Neural cell (in vitro differentiated cells): ENCODE data around the gene NEDD4L. TPM values are rescaled to one million over a fixed set of nuclear protein-coding genes. Genes with fewer than 3 reads are reported as not detected.

ENCODE experiments used
- H2AFZ ChIP-seq: fragments of 200-600, 300-800 bp; sonication (generic), shearing (Covaris generic); 2 replicates; pipeline ENCODE4 v1.6.0; 2014; ENCODE audit warnings: low read depth, mild to moderate bottlenecking, antibody characterized with exemption, low read length, moderate library complexity
- H3F3A ChIP-seq: fragments of 200-600 bp; shearing (Covaris generic); 2 replicates; pipeline ENCODE4 v1.6.1; 2016; ENCODE audit warnings: mild to moderate bottlenecking, moderate library complexity, mixed read lengths, antibody characterized with exemption, low read length; ENCODE audit not compliant: insufficient read depth, poor library complexity, severe bottlenecking
- H3K27ac ChIP-seq: fragments of 200-600, 300-800 bp; sonication (generic), shearing (Covaris generic); 2 replicates; pipeline ENCODE4 v1.5.1; 2014; ENCODE audit warnings: mild to moderate bottlenecking, low read length, moderate library complexity
- H3K27me3 ChIP-seq: fragments of 300-800, 200-600 bp; sonication (generic), shearing (Covaris generic); 2 replicates; pipeline ENCODE4 v1.6.0; 2014; ENCODE audit warnings: mild to moderate bottlenecking, low read depth, low read length, moderate library complexity; ENCODE audit not compliant: insufficient read depth
- H3K36me3 ChIP-seq: fragments of 300-800, 200-600 bp; sonication (generic), shearing (Covaris generic); 2 replicates; pipeline ENCODE4 v1.5.1; 2014; ENCODE audit warnings: mild to moderate bottlenecking, antibody characterized with exemption, low read length, moderate library complexity; ENCODE audit not compliant: insufficient read depth
- H3K4me2 ChIP-seq: fragments of 300-800, 200-600 bp; sonication (generic), shearing (Covaris generic); 2 replicates; pipeline ENCODE4 v1.6.0; 2014; ENCODE audit warnings: mild to moderate bottlenecking, low read length
- H3K4me3 ChIP-seq: fragments of 300-800, 200-600 bp; sonication (generic), shearing (Covaris generic); 2 replicates; pipeline ENCODE4 v1.5.1; 2014; ENCODE audit warnings: mild to moderate bottlenecking, low read length, moderate library complexity
- H3K79me2 ChIP-seq: fragments of 200-600 bp; shearing (Covaris generic); replicated peaks from 2 replicates; pipeline ENCODE4 v1.6.0; 2014; ENCODE audit warnings: mild to moderate bottlenecking, low read length, moderate library complexity; ENCODE audit not compliant: insufficient read depth
- H3K9ac ChIP-seq: fragments of 300-800, 200-600 bp; sonication (generic), shearing (Covaris generic); 2 replicates; pipeline ENCODE4 v1.6.1; 2016; ENCODE audit warnings: mild to moderate bottlenecking, low read length, mixed read lengths
- H3K9me2 ChIP-seq: fragments of 200-600 bp; shearing (Covaris generic); 2 replicates; pipeline ENCODE4 v1.6.1; 2016; ENCODE audit warnings: mild to moderate bottlenecking, low read length, mixed read lengths; ENCODE audit not compliant: insufficient read depth
- H3K9me3 ChIP-seq: fragments of 200-600, 300-800 bp; sonication (generic), shearing (Covaris generic); 2 replicates; pipeline ENCODE4 v1.6.1; 2016; ENCODE audit warnings: mild to moderate bottlenecking, mixed run types, low read length, moderate library complexity, mixed read lengths
- H4K20me1 ChIP-seq: fragments of 200-600 bp; shearing (Covaris generic); 2 replicates; pipeline ENCODE4 v1.6.1; 2016; ENCODE audit warnings: mild to moderate bottlenecking, mixed run types; ENCODE audit not compliant: insufficient read depth
- CTCF ChIP-seq: fragments of 450-650 bp; IDR thresholded peaks from 2 replicates; pipeline ENCODE4 v1.5.1; 2014; ENCODE audit warnings: antibody characterized with exemption, mild to moderate bottlenecking, moderate library complexity; ENCODE audit not compliant: poor library complexity, severe bottlenecking
- EP300 ChIP-seq: fragments of 450-650 bp; conservative IDR thresholded peaks from 2 replicates; pipeline ENCODE4 v1.6.1; 2014; ENCODE audit warnings: antibody characterized with exemption, mild to moderate bottlenecking, moderate library complexity; ENCODE audit not compliant: poor library complexity, severe bottlenecking
- EZH2 ChIP-seq: fragments of 200-600, 300-800 bp; shearing (Covaris generic), sonication (generic); IDR thresholded peaks from 2 replicates; pipeline ENCODE4 v1.6.1; 2014; ENCODE audit warnings: antibody characterized with exemption, low read length, borderline replicate concordance, mild to moderate bottlenecking; ENCODE audit not compliant: insufficient read depth, poor library complexity, severe bottlenecking
- MXI1 ChIP-seq: fragments of 450-650 bp; conservative IDR thresholded peaks from 2 replicates; pipeline ENCODE4 v1.6.1; 2014; ENCODE audit warnings: antibody characterized with exemption, mild to moderate bottlenecking; ENCODE audit not compliant: poor library complexity, severe bottlenecking
- POLR2AphosphoS5 ChIP-seq: IDR thresholded peaks from 2 replicates; pipeline ENCODE4 v1.6.1; 2012
- RAD21 ChIP-seq: fragments of 450-650 bp; conservative IDR thresholded peaks from 2 replicates; pipeline ENCODE4 v1.6.1; 2014; ENCODE audit warnings: antibody characterized with exemption, mild to moderate bottlenecking, moderate library complexity
- REST ChIP-seq: IDR thresholded peaks from 2 replicates; pipeline ENCODE4 v1.6.1; 2012; ENCODE audit warnings: borderline replicate concordance
- SMC3 ChIP-seq: fragments of 450-650 bp; conservative IDR thresholded peaks from 2 replicates; pipeline ENCODE4 v1.6.1; 2014; ENCODE audit warnings: antibody characterized with exemption, mild to moderate bottlenecking, moderate library complexity; ENCODE audit not compliant: poor library complexity
- TAF1 ChIP-seq: IDR thresholded peaks from 2 replicates; pipeline ENCODE4 v1.6.1; 2012; ENCODE audit warnings: low read depth
- polyA plus RNA-seq: library from polyadenylated mRNA; depleted of rRNA; stranded (reverse); fragments of >200 nt; gene quantifications from 2 replicates; pipeline ENCODE4 v1.2.3, GENCODE V29; 2014

Gene NEDD4L
- polyA plus RNA-seq, 1 donor from 2014 or later, result 97.9 TPM

- Histone ChIP-seq H3K4me3 (no peak overlapping the region), H4K20me1 (no peaks in the 10 kb centered on the region), H3K9me3 (no peaks in the 10 kb centered on the region), H3K4me2 (no peak overlapping the region), H3K9me2 (no peaks in the 10 kb centered on the region), H3K27me3 (no peaks in the 10 kb centered on the region), H3K27ac (peak overlapping the region; percentile 91), H2AFZ (no peak overlapping the region), H3F3A (peaks cover 4% of the 10 kb centered on the region), H3K9ac (peak overlapping the region; percentile 20), H3K36me3 (peaks cover 8% of the 10 kb centered on the region), H3K79me2 (peaks cover 6% of the 10 kb centered on the region)
- no peak for TF ChIP-seq SMC3
- TF ChIP-seq CTCF, result no peak
- TF ChIP-seq MXI1, result no peak
- TF ChIP-seq REST, result no peak
- TF ChIP-seq TAF1, result no peak
- no peak for TF ChIP-seq POLR2AphosphoS5
- TF ChIP-seq RAD21, result no peak
- no peak for TF ChIP-seq EZH2
- no peak for TF ChIP-seq EP300
Observed at GRCh38 chr18:58338961-58339592, 295.1 kb downstream of the NEDD4L start.

- no peak for TF ChIP-seq POLR2AphosphoS5
- TF ChIP-seq EZH2, result no peak
- TF ChIP-seq TAF1, result no peak
- no peak for TF ChIP-seq EP300
- TF ChIP-seq REST, result no peak
- Histone ChIP-seq H3K36me3 (peaks cover 8% of the 10 kb centered on the region), H3K79me2 (peaks cover 6% of the 10 kb centered on the region), H3K4me3 (no peak overlapping the region), H3K9me2 (no peaks in the 10 kb centered on the region), H4K20me1 (no peaks in the 10 kb centered on the region), H3K9me3 (no peaks in the 10 kb centered on the region), H2AFZ (no peak overlapping the region), H3K9ac (peak overlapping the region; percentile 8), H3K4me2 (no peak overlapping the region), H3F3A (peaks cover 9% of the 10 kb centered on the region), H3K27ac (peak overlapping the region; percentile 91), H3K27me3 (no peaks in the 10 kb centered on the region)
Observed at GRCh38 chr18:58339890-58340289, 295.9 kb downstream of the NEDD4L start.
